GM12872 (cell line): ENCODE data around the gene DOCK3.

Experiments
- TF ChIP-seq, protein P1 (sequence below): IDR thresholded peaks from 3 replicates; pipeline ENCODE4 v1.5.1; 2011; ENCODE audit warnings: low read depth, mild to moderate bottlenecking, low read length, moderate library complexity; ENCODE audit not compliant: insufficient read depth

The DOCK3 gene

DNA sequence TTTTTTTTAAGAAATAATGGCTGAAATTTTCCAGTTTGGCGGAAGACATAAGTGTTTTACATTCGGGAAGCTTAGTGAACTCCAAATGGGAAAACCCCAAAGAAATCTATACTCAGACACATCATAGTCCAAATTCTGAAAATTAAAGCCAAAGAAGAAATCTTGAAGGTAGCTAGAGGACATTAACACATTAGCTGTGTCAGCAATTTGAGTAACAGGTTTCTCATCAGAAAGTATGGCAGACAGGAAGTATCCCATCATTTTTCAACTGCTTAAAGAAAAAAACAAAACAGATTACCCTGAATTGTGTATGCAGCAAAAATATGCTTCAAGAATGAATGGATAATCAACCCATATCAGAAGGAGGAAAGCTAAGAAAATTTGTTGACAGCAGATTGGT lies 261.7 kb downstream of the DOCK3 start:
- TF ChIP-seq, protein P1, sequence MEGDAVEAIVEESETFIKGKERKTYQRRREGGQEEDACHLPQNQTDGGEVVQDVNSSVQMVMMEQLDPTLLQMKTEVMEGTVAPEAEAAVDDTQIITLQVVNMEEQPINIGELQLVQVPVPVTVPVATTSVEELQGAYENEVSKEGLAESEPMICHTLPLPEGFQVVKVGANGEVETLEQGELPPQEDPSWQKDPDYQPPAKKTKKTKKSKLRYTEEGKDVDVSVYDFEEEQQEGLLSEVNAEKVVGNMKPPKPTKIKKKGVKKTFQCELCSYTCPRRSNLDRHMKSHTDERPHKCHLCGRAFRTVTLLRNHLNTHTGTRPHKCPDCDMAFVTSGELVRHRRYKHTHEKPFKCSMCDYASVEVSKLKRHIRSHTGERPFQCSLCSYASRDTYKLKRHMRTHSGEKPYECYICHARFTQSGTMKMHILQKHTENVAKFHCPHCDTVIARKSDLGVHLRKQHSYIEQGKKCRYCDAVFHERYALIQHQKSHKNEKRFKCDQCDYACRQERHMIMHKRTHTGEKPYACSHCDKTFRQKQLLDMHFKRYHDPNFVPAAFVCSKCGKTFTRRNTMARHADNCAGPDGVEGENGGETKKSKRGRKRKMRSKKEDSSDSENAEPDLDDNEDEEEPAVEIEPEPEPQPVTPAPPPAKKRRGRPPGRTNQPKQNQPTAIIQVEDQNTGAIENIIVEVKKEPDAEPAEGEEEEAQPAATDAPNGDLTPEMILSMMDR: no peak

DNA sequence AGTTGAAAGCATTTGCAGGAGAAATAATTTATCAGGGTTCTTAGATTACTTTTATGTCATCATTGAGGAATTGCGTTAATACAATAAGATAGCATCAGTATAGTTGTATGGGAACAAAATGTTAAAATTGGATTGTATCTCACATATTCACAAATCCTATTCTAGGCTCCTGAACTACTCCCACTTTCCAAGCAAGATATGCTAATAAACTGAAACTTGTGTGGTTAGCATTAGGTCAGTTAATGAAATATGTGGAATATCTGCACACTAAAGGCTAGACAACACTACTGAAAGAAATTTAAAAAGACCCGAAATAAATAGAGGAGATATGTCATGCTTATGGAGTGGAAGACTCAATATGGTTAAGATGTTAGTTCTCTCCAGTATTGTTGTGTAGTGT lies 272.7 kb downstream of the DOCK3 start:
- TF ChIP-seq, protein P1: no peak

DNA sequence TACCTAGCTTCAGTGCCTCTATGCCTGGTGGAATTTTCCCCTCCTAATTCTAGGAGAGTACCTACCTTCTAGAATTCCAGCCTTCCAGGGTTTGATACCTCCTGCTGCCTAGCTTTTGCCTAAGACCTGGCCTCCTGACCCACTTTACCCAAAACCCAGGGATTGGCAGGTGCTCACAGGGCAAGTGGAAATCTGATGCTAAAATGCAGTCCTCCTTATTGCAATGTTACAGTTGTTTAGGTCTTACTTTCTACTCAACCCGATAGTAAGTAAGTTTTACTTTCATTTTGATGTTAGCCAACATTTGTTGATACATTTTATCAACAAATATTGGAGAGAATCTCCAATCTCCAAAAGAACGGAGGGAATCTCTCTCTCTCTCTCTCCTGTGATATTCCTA lies 275.9 kb downstream of the DOCK3 start:
- TF ChIP-seq, protein P1: no peak

DNA sequence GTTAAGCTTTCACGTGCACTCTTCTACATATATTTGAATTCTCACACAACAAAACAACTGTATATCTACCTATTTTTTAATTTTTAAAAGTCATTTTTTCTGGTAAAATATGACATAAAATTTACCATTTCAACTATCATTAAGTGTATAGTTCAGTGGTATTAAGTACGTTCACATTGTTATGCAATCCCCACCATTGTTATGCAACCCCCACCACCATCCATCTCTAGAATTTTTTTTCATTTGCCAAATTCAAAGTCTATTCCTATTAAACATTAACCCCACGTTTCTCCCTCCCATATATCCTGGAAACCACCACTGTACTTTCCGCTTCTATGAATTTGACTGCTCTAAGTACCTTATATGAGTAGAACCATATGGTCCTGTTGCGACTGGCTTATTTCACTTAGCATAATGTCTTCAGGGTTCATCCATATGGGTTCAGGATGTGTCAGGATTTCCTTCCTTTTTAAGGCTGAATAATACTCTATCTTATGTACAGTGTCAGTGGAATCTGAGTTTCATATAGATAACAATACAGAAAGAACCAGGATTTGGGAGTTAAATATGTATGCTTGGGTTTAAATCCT lies 279.2 kb downstream of the DOCK3 start:
- TF ChIP-seq, protein P1: no peak

DNA sequence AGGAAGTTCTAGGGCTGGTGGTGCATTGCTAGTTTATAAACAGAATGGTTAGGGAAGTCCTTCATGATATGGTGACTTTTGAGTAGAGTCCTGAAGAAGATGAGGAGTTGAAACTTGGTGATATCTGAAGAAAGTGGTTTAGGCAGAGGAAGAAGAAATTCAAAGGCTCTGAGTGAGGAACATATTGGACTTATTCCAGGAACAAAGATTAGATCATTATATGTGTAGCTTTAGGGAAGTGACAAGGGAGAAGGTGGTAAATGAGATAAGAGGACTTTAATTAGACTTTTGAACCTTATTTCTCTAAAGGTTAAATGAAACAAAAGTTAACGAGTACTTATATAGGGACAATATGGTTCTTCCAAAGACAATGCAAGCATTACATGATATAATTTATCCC lies 286.7 kb downstream of the DOCK3 start:
- TF ChIP-seq, protein P1: no peak

DNA sequence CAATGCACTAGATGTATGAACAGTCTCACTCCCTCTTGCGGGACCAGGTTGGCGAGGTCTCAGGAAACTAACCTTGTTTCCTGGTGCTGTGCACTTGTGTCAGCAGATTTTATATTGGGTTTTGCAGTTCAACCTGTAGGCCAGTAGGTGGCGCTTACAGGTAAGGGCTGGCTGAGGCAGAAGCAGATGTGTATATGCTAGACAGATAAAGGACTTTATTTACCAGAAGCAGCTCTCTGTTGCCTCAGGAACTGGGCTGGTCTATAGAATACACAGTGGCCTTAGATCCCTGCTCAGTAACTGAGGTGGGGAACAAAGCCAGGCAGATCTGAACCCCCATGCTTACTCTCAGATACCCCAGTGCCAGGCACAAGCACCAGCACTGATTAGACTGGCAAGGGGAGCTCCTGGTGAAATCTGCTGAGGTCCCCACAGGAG lies 296.8 kb downstream of the DOCK3 start:
- TF ChIP-seq, protein P1: peak; percentile 93

DNA sequence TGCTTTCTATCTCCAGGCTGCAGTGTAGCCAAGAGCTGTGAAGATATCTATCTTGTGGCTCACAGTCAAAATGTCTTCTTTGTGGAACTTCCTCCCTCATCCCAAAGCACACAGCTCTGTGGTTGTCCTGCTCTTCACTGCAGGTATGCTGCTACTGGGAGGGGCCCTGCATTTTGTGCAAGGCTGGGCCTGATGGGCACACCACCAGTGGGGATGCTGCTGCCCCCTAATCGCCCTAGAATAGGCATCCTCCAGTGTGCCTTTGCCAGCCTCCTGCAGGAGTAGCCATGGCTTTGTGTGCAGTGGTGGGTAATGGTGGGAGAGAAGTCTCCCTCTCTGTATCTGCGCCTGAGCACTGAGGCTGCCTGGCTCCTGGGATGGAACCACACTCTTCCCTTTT lies 297.3 kb downstream of the DOCK3 start:
- TF ChIP-seq, protein P1: no peak
